HepG2 (cell line): ENCODE data around the gene MRPL14. TPM values are rescaled to one million over a fixed set of nuclear protein-coding genes. Genes with fewer than 3 reads are reported as not detected.
A peak's percentile ranks its signal among the peaks of the same experiment; 100 is the strongest.

Experiments used
- ARID2 ChIP-seq: sonication (generic); formaldehyde crosslinking; IDR thresholded peaks from 2 replicates; pipeline ENCODE4 v1.8.1; 2022; ENCODE audit warnings: mild to moderate bottlenecking, missing genetic modification reagents, borderline replicate concordance
- BORCS8-MEF2B ChIP-seq: sonication (generic); formaldehyde crosslinking; IDR thresholded peaks from 2 replicates; pipeline ENCODE4 v1.8.0; 2022; ENCODE audit warnings: mild to moderate bottlenecking, missing genetic modification reagents
- JUN ChIP-seq: sonication (generic); formaldehyde crosslinking; IDR thresholded peaks from 2 replicates; pipeline ENCODE4 v1.4.0; 2020; ENCODE audit warnings: mild to moderate bottlenecking, missing genetic modification reagents
- KLF16 ChIP-seq, 2 experiments: sonication (generic) in 1 of 2; formaldehyde crosslinking in 1 of 2; IDR thresholded peaks; 2 replicates each; pipeline versions ENCODE4 v1.6.1 to v1.8.0; 2016 to 2023; ENCODE audit warnings: missing genetic modification reagents in 2 of 2, missing compliant biosample characterization in 1 of 2
- NBN ChIP-seq: fragments of 450-650 bp; conservative IDR thresholded peaks from 2 replicates; pipeline ENCODE4 v1.6.1; 2017
- NCOR1 ChIP-seq: fragments of 200-600 bp; sonication (generic); IDR thresholded peaks from 2 replicates; pipeline ENCODE4 v1.7.0; 2017; ENCODE audit warnings: antibody characterized with exemption, low read length, borderline replicate concordance
- SKI ChIP-seq: fragments of 450-650 bp; IDR thresholded peaks from one replicate; pipeline ENCODE4 v1.6.1; 2018; ENCODE audit warnings: mild to moderate bottlenecking; ENCODE audit not compliant: partially characterized antibody
- XRCC5 ChIP-seq: fragments of 200-400 bp; formaldehyde crosslinking; optimal IDR thresholded peaks from 2 replicates; pipeline ENCODE3; 2017; ENCODE audit warnings: mild to moderate bottlenecking, low read length
- ZBTB7B ChIP-seq: sonication (generic); formaldehyde crosslinking; IDR thresholded peaks from 2 replicates; pipeline ENCODE4 v1.4.0; 2020; ENCODE audit warnings: missing genetic modification reagents
- ZNF224 ChIP-seq: sonication (generic); formaldehyde crosslinking; IDR thresholded peaks from 2 replicates; pipeline ENCODE4 v1.5.0; 2020; ENCODE audit warnings: mild to moderate bottlenecking, missing genetic modification reagents
- ZNF274 ChIP-seq: sonication (generic); formaldehyde crosslinking; IDR thresholded peaks from 2 replicates; pipeline ENCODE4 v1.5.1; 2020; ENCODE audit warnings: mild to moderate bottlenecking, missing genetic modification reagents
- ZNF292 ChIP-seq: sonication (generic); formaldehyde crosslinking; IDR thresholded peaks from 2 replicates; pipeline ENCODE4 v1.8.1; 2022; ENCODE audit warnings: mild to moderate bottlenecking, low read depth, missing genetic modification reagents, borderline replicate concordance
- ZNF329 ChIP-seq: sonication (generic); formaldehyde crosslinking; IDR thresholded peaks from 2 replicates; pipeline ENCODE4 v1.9.0; 2021; ENCODE audit warnings: low read depth, mild to moderate bottlenecking, missing genetic modification reagents
- ZNF501 ChIP-seq: sonication (generic); formaldehyde crosslinking; IDR thresholded peaks from 2 replicates; pipeline ENCODE4 v1.5.1; 2020; ENCODE audit warnings: mild to moderate bottlenecking, moderate library complexity, missing genetic modification reagents
- polyA plus RNA-seq, 8 experiments: library from polyadenylated mRNA; depleted of rRNA in 3 of 8; stranded (reverse) in 7 of 8; unstranded in 1 of 8; fragments of >200 nt; fragmentation: Illumina TruSeq in 4 of 8; extraction: Trizol in 4 of 8; gene quantifications; 2 replicates each; pipeline versions ENCODE4 v1.2.1 to v1.2.3, GENCODE V29; 2011 to 2016; ENCODE audit warnings: low read depth in 4 of 8, missing spikeins in 1 of 8, mixed read lengths in 1 of 8; ENCODE audit not compliant: insufficient read depth in 1 of 8
- total RNA-seq, 5 experiments: library from RNA; depleted of rRNA; stranded (reverse); fragments of >200 nt; fragmentation: Illumina TruSeq; extraction: Trizol; gene quantifications; 2 replicates each; pipeline ENCODE4 v1.2.3, GENCODE V29; 2016; ENCODE audit warnings: low read depth in 1 of 5
- TF ChIP-seq, protein P1 (sequence below): sonication (generic); formaldehyde crosslinking; IDR thresholded peaks from 2 replicates; pipeline ENCODE4 v1.8.0; 2022; ENCODE audit warnings: missing genetic modification reagents, low read depth, mild to moderate bottlenecking, borderline replicate concordance
- TF ChIP-seq, protein P2 (sequence below): IDR thresholded peaks from 2 replicates; pipeline ENCODE4 v1.6.1; 2016; ENCODE audit warnings: mild to moderate bottlenecking, missing biosample characterization, missing genetic modification reagents
- TF ChIP-seq, protein P3 (sequence below): sonication (generic); formaldehyde crosslinking; IDR thresholded peaks from 2 replicates; pipeline ENCODE4 v1.8.0; 2022; ENCODE audit warnings: missing genetic modification reagents, mild to moderate bottlenecking, moderate library complexity, borderline replicate concordance
- TF ChIP-seq, protein P4 (sequence below): sonication (generic); formaldehyde crosslinking; IDR thresholded peaks from 2 replicates; pipeline ENCODE4 v1.4.0; 2020; ENCODE audit warnings: missing genetic modification reagents, mild to moderate bottlenecking, borderline replicate concordance
- TF ChIP-seq, protein P5 (sequence below): IDR thresholded peaks from 2 replicates; pipeline ENCODE4 v1.6.1; 2016; ENCODE audit warnings: low read depth, borderline replicate concordance
- TF ChIP-seq, protein P6 (sequence below): sonication (generic); formaldehyde crosslinking; IDR thresholded peaks from 2 replicates; pipeline ENCODE4 v1.4.0; 2020; ENCODE audit warnings: missing genetic modification reagents

Gene MRPL14
- total and polyA plus RNA-seq, 2 of the 13 experiments (the other 11 are each of a cell fraction or from before 2014, with no cell fraction given) = 157 to 178 TPM

DNA sequence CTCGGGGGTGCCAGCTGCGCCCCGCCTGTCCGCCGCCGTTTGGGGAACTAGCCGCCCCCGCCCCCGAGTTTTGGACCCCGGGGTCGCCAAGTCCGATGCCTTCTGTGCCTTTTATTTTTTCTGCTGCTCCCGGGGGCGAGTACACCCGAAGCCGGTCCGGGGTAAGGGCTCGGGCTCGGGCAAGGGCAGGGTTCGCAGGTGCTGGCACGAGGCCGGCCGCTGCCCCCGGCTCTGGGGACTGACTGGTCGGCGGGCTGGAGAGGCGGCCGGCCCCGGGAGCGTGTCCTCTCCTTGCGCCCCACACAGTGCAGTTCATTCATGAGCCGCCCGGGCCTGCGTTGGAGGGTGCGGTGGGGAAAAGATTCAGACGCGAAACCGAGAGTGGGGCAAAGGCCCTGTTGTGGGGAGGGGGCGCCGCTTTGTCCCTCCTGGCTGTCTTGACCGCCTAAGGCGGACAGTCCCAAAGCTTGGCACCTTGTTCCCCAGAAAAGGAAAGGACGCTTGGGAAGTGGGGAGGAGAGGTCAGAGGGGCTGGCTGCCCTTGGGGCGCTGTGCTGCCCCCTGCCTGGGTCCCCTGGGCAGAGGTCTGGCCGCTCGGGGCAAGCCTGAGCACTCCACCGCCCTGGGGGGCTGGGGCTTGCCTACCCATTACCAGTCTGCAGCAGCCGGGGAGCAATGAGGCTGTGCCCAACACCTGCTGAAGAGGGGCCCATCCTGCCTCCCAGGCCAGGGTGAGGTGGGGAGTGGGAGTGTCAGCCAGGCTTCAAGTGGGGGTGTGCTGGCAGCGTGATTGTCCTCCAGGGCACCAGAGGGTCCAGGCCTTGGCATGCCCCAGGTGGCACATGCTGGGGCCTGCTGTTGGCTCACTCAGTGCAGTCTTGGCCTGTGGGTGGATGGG lies 1.0 kb upstream of the MRPL14 start (continued):
- TF ChIP-seq XRCC5 (peak; percentile 15), SKI (no peak), ZNF329 (CRISPR knock-in tag) (no peak), ZNF274 (CRISPR knock-in tag) (0 out of 2 replicates have a peak, but pooled peaks have one; percentile 11), ZNF292 (no peak), NBN (no peak), ZBTB7B (CRISPR knock-in tag) (peak; percentile 87), BORCS8-MEF2B (CRISPR knock-in tag) (peak; percentile 53), KLF16 (CRISPR knock-in tag; IDR thresholded peaks at IDR 0.05) (no peak), ARID2 (no peak), ZNF501 (peak; percentile 83; the same call in 1 of the 2 replicates), NCOR1 (no peak), JUN (no peak), ZNF224 (peak; percentile 60; the same call in 1 of the 2 replicates)
- TF ChIP-seq, protein P1, sequence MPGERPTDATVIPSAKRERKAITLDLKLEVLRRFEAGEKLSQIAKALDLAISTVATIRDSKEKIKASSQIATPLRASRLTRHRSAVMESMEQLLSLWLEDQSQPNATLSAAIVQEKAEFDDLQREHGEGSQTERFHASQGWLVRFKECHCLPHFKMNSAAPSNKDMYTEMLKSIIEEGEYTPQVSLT (CRISPR knock-in tag) = no peak
- TF ChIP-seq, protein P2, sequence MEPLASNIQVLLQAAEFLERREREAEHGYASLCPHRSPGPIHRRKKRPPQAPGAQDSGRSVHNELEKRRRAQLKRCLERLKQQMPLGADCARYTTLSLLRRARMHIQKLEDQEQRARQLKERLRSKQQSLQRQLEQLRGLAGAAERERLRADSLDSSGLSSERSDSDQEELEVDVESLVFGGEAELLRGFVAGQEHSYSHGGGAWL (CRISPR knock-in tag) = no peak; the same call in 1 of the 2 replicates
- TF ChIP-seq, protein P3, sequence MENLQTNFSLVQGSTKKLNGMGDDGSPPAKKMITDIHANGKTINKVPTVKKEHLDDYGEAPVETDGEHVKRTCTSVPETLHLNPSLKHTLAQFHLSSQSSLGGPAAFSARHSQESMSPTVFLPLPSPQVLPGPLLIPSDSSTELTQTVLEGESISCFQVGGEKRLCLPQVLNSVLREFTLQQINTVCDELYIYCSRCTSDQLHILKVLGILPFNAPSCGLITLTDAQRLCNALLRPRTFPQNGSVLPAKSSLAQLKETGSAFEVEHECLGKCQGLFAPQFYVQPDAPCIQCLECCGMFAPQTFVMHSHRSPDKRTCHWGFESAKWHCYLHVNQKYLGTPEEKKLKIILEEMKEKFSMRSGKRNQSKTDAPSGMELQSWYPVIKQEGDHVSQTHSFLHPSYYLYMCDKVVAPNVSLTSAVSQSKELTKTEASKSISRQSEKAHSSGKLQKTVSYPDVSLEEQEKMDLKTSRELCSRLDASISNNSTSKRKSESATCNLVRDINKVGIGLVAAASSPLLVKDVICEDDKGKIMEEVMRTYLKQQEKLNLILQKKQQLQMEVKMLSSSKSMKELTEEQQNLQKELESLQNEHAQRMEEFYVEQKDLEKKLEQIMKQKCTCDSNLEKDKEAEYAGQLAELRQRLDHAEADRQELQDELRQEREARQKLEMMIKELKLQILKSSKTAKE = no peak
- TF ChIP-seq, protein P4, sequence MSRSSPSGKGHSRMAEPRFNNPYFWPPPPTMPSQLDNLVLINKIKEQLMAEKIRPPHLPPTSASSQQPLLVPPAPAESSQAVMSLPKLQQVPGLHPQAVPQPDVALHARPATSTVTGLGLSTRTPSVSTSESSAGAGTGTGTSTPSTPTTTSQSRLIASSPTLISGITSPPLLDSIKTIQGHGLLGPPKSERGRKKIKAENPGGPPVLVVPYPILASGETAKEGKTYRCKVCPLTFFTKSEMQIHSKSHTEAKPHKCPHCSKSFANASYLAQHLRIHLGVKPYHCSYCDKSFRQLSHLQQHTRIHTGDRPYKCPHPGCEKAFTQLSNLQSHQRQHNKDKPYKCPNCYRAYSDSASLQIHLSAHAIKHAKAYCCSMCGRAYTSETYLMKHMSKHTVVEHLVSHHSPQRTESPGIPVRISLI (CRISPR knock-in tag) = no peak
- TF ChIP-seq, protein P5, sequence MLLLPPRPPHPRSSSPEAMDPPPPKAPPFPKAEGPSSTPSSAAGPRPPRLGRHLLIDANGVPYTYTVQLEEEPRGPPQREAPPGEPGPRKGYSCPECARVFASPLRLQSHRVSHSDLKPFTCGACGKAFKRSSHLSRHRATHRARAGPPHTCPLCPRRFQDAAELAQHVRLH (CRISPR knock-in tag) = no peak
- TF ChIP-seq, protein P6, sequence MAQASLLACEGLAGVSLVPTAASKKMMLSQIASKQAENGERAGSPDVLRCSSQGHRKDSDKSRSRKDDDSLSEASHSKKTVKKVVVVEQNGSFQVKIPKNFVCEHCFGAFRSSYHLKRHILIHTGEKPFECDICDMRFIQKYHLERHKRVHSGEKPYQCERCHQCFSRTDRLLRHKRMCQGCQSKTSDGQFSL (CRISPR knock-in tag) = peak; percentile 50; the same call in 1 of the 2 replicates
